ENCODE data around the gene PTPRN2. TPM values are rescaled to one million over a fixed set of nuclear protein-coding genes. Genes with fewer than 3 reads are reported as not detected.

The PTPRN2 gene
- total RNA-seq, 1 experiment from 2014 or later = 2.1 TPM

GRCh38 chr7:157612664-157613561 is 974.7 kb downstream of the PTPRN2 start (continued):
- no peak for TF ChIP-seq YY1 (IDR thresholded peaks at IDR 0.05; ENCODE audit: extremely low read depth, insufficient replicate concordance, low read depth, low read length)
- no peak for TF ChIP-seq ZFX (IDR thresholded peaks at IDR 0.05)
- TF ChIP-seq EZH2phosphoT487 (IDR thresholded peaks at IDR 0.05; ENCODE audit: borderline replicate concordance) = no peak
- no peak for TF ChIP-seq SIN3A (IDR thresholded peaks at IDR 0.05; ENCODE audit: low read depth)
- no peak for TF ChIP-seq TCF7L2 (IDR thresholded peaks at IDR 0.05; ENCODE audit: borderline replicate concordance, extremely low read depth, insufficient read depth, insufficient read length)
- TF ChIP-seq POLR2A (IDR thresholded peaks at IDR 0.05; ENCODE audit: borderline replicate concordance, extremely low read depth, insufficient read depth, insufficient read length) = no peak
- TF ChIP-seq ZNF274 (IDR thresholded peaks at IDR 0.05; ENCODE audit: low read depth, low read length) = no peak
- TF ChIP-seq CTCF (IDR thresholded peaks at IDR 0.05 in 2 of 3, conservative IDR thresholded peaks at IDR 0.05 in 1 of 3; ENCODE audit: borderline replicate concordance in 1 of 3, insufficient read depth in 1 of 3, low read depth in 2 of 3, low read length in 2 of 3) = no peak
- no peak for TF ChIP-seq MAX (IDR thresholded peaks at IDR 0.05)

- Histone ChIP-seq H3K9me3 (ENCODE audit: control insufficient read depth in 1 of 2, insufficient read depth in 1 of 2, low read depth in 1 of 2, low read length in 2 of 2) (no peaks in the 10 kb centered on the region), H3K27ac (ENCODE audit: low read depth, low read length) (no peak overlapping the region), H3K9me2 (ENCODE audit: insufficient read depth) (no peaks in the 10 kb centered on the region), H4K20me1 (ENCODE audit: insufficient read depth) (no peaks in the 10 kb centered on the region), H3K9ac (ENCODE audit: low read length) (no peak overlapping the region), H3K79me2 (ENCODE audit: insufficient read depth, low read length) (no peaks in the 10 kb centered on the region), H3K4me3 (replicated peaks in 1 of 2; ENCODE audit: low read depth in 1 of 2, low read length in 2 of 2) (no peak overlapping the region), H2AFZ (ENCODE audit: low read depth, low read length, poor library complexity, severe bottlenecking) (no peak overlapping the region), H3K36me3 (ENCODE audit: control insufficient read depth in 1 of 2, insufficient read depth in 2 of 2, low read length in 2 of 2) (no peaks in the 10 kb centered on the region; a peak in 1 of 4 replicates), H3K4me2 (ENCODE audit: low read length) (no peak overlapping the region), H3K27me3 (ENCODE audit: insufficient read depth, low read length) (no peaks in the 10 kb centered on the region), H3K4me1 (ENCODE audit: control insufficient read depth in 1 of 2, insufficient read depth in 2 of 2, low read length in 2 of 2) (no peaks in the 10 kb centered on the region)
- RAD21 ChIA-PET (ENCODE audit: low non-redundant PET in 1 of 2, low total read pairs in 2 of 2, uncharacterized antibody in 2 of 2, unreplicated experiment in 2 of 2) = no interaction called here
- no TSS peak for BruUV-seq (replicated peaks)
- intact Hi-C loops (cut with micrococcal nuclease) = no loop called here
- DNase-seq (ENCODE audit: low read depth, low spot score) = no peak
- POLR2A ChIA-PET = no interaction called here
- CTCF ChIA-PET = no interaction called here
- no peak for ATAC-seq
- TF ChIP-seq ELF1 (IDR thresholded peaks at IDR 0.05; ENCODE audit: borderline replicate concordance, low read depth) = no peak
- no peak for TF ChIP-seq ZNF274 (IDR thresholded peaks at IDR 0.05; ENCODE audit: low read depth, low read length)
- no peak for TF ChIP-seq EZH2 (IDR thresholded peaks at IDR 0.05)
- no peak for TF ChIP-seq CTCF (IDR thresholded peaks at IDR 0.05 in 2 of 3, conservative IDR thresholded peaks at IDR 0.05 in 1 of 3; ENCODE audit: borderline replicate concordance in 1 of 3, insufficient read depth in 1 of 3, low read depth in 2 of 3, low read length in 2 of 3)
- TF ChIP-seq ATF3 (IDR thresholded peaks at IDR 0.05) = no peak
- no peak for TF ChIP-seq ZBTB33 (IDR thresholded peaks at IDR 0.05; ENCODE audit: extremely low read depth, insufficient replicate concordance, low read length)
- TF ChIP-seq MAX (IDR thresholded peaks at IDR 0.05) = no peak
- TF ChIP-seq SP1 (IDR thresholded peaks at IDR 0.05; ENCODE audit: low read depth) = no peak
- no peak for TF ChIP-seq TCF7L2 (IDR thresholded peaks at IDR 0.05; ENCODE audit: borderline replicate concordance, extremely low read depth, insufficient read depth, insufficient read length)
These were observed 975.5 kb downstream of the PTPRN2 start for GRCh38 chr7:157612009-157612663.
